OCI-LY1 (cell line): Measurements from ENCODE around the gene SLC16A1.

Source experiments
- CTCF ChIP-seq: fragments of 200-600 bp; sonication (generic), shearing (Covaris generic); IDR thresholded peaks from 2 replicates; pipeline ENCODE4 v1.5.1; 2017; ENCODE audit warnings: mild to moderate bottlenecking, antibody characterized with exemption, low read length, moderate library complexity, mixed read lengths
- EZH2 ChIP-seq: fragments of 200-600 bp; sonication (generic), shearing (Covaris generic); IDR thresholded peaks from 2 replicates; pipeline ENCODE4 v1.8.0; 2017; ENCODE audit warnings: borderline replicate concordance, mixed run types, mild to moderate bottlenecking, antibody characterized with exemption, low read length, moderate library complexity, mixed read lengths

GRCh38 chr1:112901387-112901786 lies 54.6 kb downstream of the SLC16A1 start:
- no peak for TF ChIP-seq CTCF
- no peak for TF ChIP-seq EZH2
